Liver (tissue), 9 donors: ENCODE data around the gene SUGCT. TPM values are rescaled to one million over a fixed set of nuclear protein-coding genes. Genes with fewer than 3 reads are reported as not detected.

Experiments
- DNase-seq: peaks from one replicate; pipeline ENCODE4 v3.0.0-alpha.2; 2017; ENCODE audit warnings: low spot score
- H3K27ac ChIP-seq, 2 donors: one replicate each; pipeline ENCODE4 v1.7.0; 2013; ENCODE audit warnings: inconsistent platforms in 2 of 2, low read length in 2 of 2, control low read depth in 1 of 2, low read depth in 1 of 2, mild to moderate bottlenecking in 1 of 2
- H3K27me3 ChIP-seq, 4 donors: one replicate each; pipeline versions ENCODE4 v1.6.1 to v1.7.0; 2013; ENCODE audit warnings: low read length in 3 of 4, inconsistent platforms in 1 of 4, mild to moderate bottlenecking in 1 of 4, moderate library complexity in 1 of 4; ENCODE audit not compliant: control insufficient read depth in 4 of 4, insufficient read depth in 4 of 4
- H3K36me3 ChIP-seq, 4 donors: one replicate each; pipeline versions ENCODE4 v1.6.1 to v1.7.0; 2013; ENCODE audit warnings: low read length in 3 of 4, mild to moderate bottlenecking in 3 of 4, low read depth in 1 of 4, moderate library complexity in 1 of 4; ENCODE audit not compliant: control insufficient read depth in 4 of 4, insufficient read depth in 3 of 4
- H3K4me1 ChIP-seq, 4 donors: one replicate each; pipeline versions ENCODE4 v1.6.1 to v1.7.0; 2013; ENCODE audit warnings: low read length in 3 of 4, mild to moderate bottlenecking in 3 of 4, moderate library complexity in 1 of 4; ENCODE audit not compliant: control insufficient read depth in 4 of 4, insufficient read depth in 4 of 4
- H3K4me3 ChIP-seq, 3 donors: one replicate each; pipeline versions ENCODE4 v1.6.1 to v1.7.0; 2013; ENCODE audit warnings: low read length in 3 of 3, control low read depth in 1 of 3, low read depth in 1 of 3, mild to moderate bottlenecking in 1 of 3
- H3K9ac ChIP-seq, 2 donors: one replicate each; pipeline ENCODE4 v1.7.0; 2013; ENCODE audit warnings: low read length in 2 of 2, mild to moderate bottlenecking in 2 of 2, moderate library complexity in 2 of 2, control low read depth in 1 of 2, low read depth in 1 of 2
- H3K9me3 ChIP-seq, 4 donors: one replicate each; pipeline versions ENCODE4 v1.6.1 to v1.7.0; 2013; ENCODE audit warnings: low read length in 3 of 4; ENCODE audit not compliant: control insufficient read depth in 4 of 4
- EGR1 ChIP-seq, 2 donors: IDR thresholded peaks; 2 replicates each; pipeline ENCODE4 v1.6.1; 2016 to 2018; ENCODE audit warnings: antibody characterized with exemption in 2 of 2, low read depth in 2 of 2
- FOXA1 ChIP-seq: IDR thresholded peaks from 2 replicates; pipeline ENCODE4 v1.6.1; 2016; ENCODE audit warnings: antibody characterized with exemption
- FOXA2 ChIP-seq: IDR thresholded peaks from 2 replicates; pipeline ENCODE4 v1.6.1; 2016; ENCODE audit warnings: antibody characterized with exemption
- GABPA ChIP-seq, 2 donors: IDR thresholded peaks in 1 of 2; conservative IDR thresholded peaks in 1 of 2; 2 replicates each; pipeline ENCODE4 v1.6.1; 2016; ENCODE audit warnings: antibody characterized with exemption in 2 of 2, mild to moderate bottlenecking in 1 of 2, moderate library complexity in 1 of 2
- HNF4A ChIP-seq, 2 donors: conservative IDR thresholded peaks; 2 replicates each; pipeline ENCODE4 v1.6.1; 2016; ENCODE audit warnings: antibody characterized with exemption in 2 of 2, mild to moderate bottlenecking in 2 of 2
- HNF4G ChIP-seq: IDR thresholded peaks from 2 replicates; pipeline ENCODE4 v1.6.1; 2016; ENCODE audit warnings: antibody characterized with exemption
- JUND ChIP-seq, 2 donors: IDR thresholded peaks; 2 replicates each; pipeline ENCODE4 v1.6.1; 2016; ENCODE audit warnings: antibody characterized with exemption in 2 of 2
- NR2F2 ChIP-seq: IDR thresholded peaks from 2 replicates; pipeline ENCODE4 v1.6.1; 2016; ENCODE audit warnings: antibody characterized with exemption
- RAD21 ChIP-seq, 2 donors: IDR thresholded peaks; 2 replicates each; pipeline ENCODE4 v1.6.1; 2016; ENCODE audit warnings: antibody characterized with exemption in 2 of 2, mild to moderate bottlenecking in 2 of 2
- RXRA ChIP-seq, 2 donors: IDR thresholded peaks; 2 replicates each; pipeline ENCODE4 v1.6.1; 2017 to 2018; ENCODE audit warnings: antibody characterized with exemption in 2 of 2, mild to moderate bottlenecking in 1 of 2
- SP1 ChIP-seq: IDR thresholded peaks from 2 replicates; pipeline ENCODE4 v1.6.1; 2018; ENCODE audit warnings: antibody characterized with exemption, mild to moderate bottlenecking
- TAF1 ChIP-seq: conservative IDR thresholded peaks from 2 replicates; pipeline ENCODE4 v1.6.1; 2016; ENCODE audit warnings: antibody characterized with exemption, mild to moderate bottlenecking
- YY1 ChIP-seq: IDR thresholded peaks from 2 replicates; pipeline ENCODE4 v1.6.1; 2016; ENCODE audit warnings: antibody characterized with exemption, mild to moderate bottlenecking
- WGBS: extraction: QIAGEN DNeasy Blood & Tissue Kit; methylation state at CpG from one replicate; pipeline ENCODE4 v1.1.7; 2013; 5-methylcytosine and 5-hydroxymethylcytosine counted together
- polyA plus RNA-seq, 2 donors: library from polyadenylated mRNA; stranded (reverse) in 1 of 2; unstranded in 1 of 2; fragments of 200-250 nt in 1 of 2; fragments of >200 nt in 1 of 2; fragmentation: Nextera tagmentation in 1 of 2; extraction: Ambion mirVana in 1 of 2; gene quantifications; one replicate each; pipeline versions ENCODE4 v1.2.1 to v1.2.3, GENCODE V29; 2013 to 2015
- total RNA-seq, 2 donors: library from RNA; depleted of rRNA; stranded (reverse); fragments of >200 nt; gene quantifications; one replicate each; pipeline ENCODE4 v1.2.3, GENCODE V29; 2014
- TF ChIP-seq, protein P1 (sequence below): IDR thresholded peaks from 2 replicates; pipeline ENCODE4 v1.6.1; 2016; ENCODE audit warnings: antibody characterized with exemption
- TF ChIP-seq, protein P2 (sequence below): IDR thresholded peaks from 2 replicates; pipeline ENCODE4 v1.6.1; 2016; ENCODE audit warnings: antibody characterized with exemption
- TF ChIP-seq, protein P3 (sequence below): fragments of 150-350 bp; IDR thresholded peaks from 2 replicates; pipeline ENCODE4 v1.5.1; 2017; ENCODE audit warnings: improper control_type of control experiment, low read depth, low read length; ENCODE audit not compliant: missing input control
- TF ChIP-seq, protein P4 (sequence below): IDR thresholded peaks from 2 replicates; pipeline ENCODE4 v1.6.1; 2016; ENCODE audit warnings: antibody characterized with exemption, mild to moderate bottlenecking
- TF ChIP-seq, protein P5 (sequence below): IDR thresholded peaks from 2 replicates; pipeline ENCODE4 v1.6.1; 2016; ENCODE audit warnings: antibody characterized with exemption
- donor health status: healthy.
- donor health status: healthy.
- donor health status: healthy.
- donor health status: healthy.
- donor health status: healthy.

The SUGCT gene
- total and polyA plus RNA-seq, 4 donors: 6.2 to 11.9 (median 9.9) TPM

DNA sequence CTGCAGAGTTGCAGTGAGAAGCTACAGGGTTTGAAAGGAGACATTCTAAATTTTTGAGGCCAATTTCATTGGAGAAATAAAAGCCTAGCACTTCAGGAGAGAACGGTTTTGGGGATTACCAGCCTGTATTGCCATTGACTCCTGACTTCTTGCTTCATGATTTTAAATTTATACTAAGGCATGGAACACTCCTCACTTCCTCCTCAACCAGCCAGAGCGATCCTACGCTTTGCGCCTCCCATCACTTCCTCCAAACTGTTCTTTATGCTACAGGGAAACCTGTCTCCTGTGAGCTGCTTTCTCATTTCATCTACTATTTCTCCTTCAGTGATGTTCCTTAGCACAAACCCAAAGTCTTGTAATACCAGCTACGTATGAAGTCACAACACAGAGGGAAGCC is 495.1 kb downstream of the SUGCT start:
- no peaks in the 10 kb centered on the region for H3K27me3 ChIP-seq
- H3K4me3 ChIP-seq: no peak overlapping the region
- H3K27ac ChIP-seq: no peak overlapping the region
- H3K9me3 ChIP-seq: no peaks in the 10 kb centered on the region
- 89% methylated on average over 5 of the region's 5 CpGs for WGBS
- no peaks in the 10 kb centered on the region for H3K36me3 ChIP-seq
- TF ChIP-seq TAF1 (no peak), HNF4G (no peak), NR2F2 (no peak), FOXA2 (no peak), RXRA (IDR thresholded peaks at IDR 0.05) (no peak), FOXA1 (no peak), EGR1 (IDR thresholded peaks at IDR 0.05; ENCODE audit: low read depth in 2 of 2) (no peak), GABPA (IDR thresholded peaks at IDR 0.05 in 1 of 2, conservative IDR thresholded peaks at IDR 0.05 in 1 of 2) (no peak), JUND (IDR thresholded peaks at IDR 0.05) (no peak), YY1 (no peak), SP1 (no peak)
- TF ChIP-seq, protein P1, sequence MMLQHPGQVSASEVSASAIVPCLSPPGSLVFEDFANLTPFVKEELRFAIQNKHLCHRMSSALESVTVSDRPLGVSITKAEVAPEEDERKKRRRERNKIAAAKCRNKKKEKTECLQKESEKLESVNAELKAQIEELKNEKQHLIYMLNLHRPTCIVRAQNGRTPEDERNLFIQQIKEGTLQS: no peak
- TF ChIP-seq, protein P2, sequence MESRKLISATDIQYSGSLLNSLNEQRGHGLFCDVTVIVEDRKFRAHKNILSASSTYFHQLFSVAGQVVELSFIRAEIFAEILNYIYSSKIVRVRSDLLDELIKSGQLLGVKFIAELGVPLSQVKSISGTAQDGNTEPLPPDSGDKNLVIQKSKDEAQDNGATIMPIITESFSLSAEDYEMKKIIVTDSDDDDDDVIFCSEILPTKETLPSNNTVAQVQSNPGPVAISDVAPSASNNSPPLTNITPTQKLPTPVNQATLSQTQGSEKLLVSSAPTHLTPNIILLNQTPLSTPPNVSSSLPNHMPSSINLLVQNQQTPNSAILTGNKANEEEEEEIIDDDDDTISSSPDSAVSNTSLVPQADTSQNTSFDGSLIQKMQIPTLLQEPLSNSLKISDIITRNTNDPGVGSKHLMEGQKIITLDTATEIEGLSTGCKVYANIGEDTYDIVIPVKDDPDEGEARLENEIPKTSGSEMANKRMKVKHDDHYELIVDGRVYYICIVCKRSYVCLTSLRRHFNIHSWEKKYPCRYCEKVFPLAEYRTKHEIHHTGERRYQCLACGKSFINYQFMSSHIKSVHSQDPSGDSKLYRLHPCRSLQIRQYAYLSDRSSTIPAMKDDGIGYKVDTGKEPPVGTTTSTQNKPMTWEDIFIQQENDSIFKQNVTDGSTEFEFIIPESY: no peak
- TF ChIP-seq, protein P3, sequence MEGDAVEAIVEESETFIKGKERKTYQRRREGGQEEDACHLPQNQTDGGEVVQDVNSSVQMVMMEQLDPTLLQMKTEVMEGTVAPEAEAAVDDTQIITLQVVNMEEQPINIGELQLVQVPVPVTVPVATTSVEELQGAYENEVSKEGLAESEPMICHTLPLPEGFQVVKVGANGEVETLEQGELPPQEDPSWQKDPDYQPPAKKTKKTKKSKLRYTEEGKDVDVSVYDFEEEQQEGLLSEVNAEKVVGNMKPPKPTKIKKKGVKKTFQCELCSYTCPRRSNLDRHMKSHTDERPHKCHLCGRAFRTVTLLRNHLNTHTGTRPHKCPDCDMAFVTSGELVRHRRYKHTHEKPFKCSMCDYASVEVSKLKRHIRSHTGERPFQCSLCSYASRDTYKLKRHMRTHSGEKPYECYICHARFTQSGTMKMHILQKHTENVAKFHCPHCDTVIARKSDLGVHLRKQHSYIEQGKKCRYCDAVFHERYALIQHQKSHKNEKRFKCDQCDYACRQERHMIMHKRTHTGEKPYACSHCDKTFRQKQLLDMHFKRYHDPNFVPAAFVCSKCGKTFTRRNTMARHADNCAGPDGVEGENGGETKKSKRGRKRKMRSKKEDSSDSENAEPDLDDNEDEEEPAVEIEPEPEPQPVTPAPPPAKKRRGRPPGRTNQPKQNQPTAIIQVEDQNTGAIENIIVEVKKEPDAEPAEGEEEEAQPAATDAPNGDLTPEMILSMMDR: no peak
- no peak overlapping the region for H3K9ac ChIP-seq
- no peak for DNase-seq
- no peaks in the 10 kb centered on the region for H3K4me1 ChIP-seq

DNA sequence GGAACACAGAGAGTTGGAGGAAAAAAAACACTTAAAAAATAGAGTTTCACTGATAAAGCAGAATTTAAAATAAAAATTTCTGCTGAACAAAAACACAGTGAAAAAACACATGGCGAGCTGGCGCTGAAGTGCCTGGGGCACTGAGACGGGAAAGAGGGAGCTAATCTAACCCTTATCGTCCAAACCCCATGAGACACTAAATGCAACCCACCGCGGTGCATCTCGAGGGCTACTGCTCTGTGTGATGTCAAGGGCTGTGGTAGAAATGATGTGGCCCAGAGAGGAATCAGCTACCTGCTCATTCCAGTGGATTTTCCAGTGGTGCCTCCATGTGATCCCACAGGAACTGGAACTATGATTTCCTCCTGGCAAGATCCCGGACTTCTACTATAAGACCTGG is 499.3 kb downstream of the SUGCT start:
- no peak for DNase-seq
- no peaks in the 10 kb centered on the region for H3K9me3 ChIP-seq
- no peak for TF ChIP-seq YY1
- no peak for TF ChIP-seq NR2F2
- no peak for TF ChIP-seq JUND (IDR thresholded peaks at IDR 0.05)
- TF ChIP-seq, protein P1: no peak
- TF ChIP-seq, protein P2: no peak
- TF ChIP-seq FOXA2: no peak
- no peak for TF ChIP-seq HNF4A (conservative IDR thresholded peaks at IDR 0.05)
- no peak for TF ChIP-seq EGR1 (IDR thresholded peaks at IDR 0.05; ENCODE audit: low read depth in 2 of 2)
- TF ChIP-seq TAF1: no peak
- no peak for TF ChIP-seq FOXA1
- no peak for TF ChIP-seq SP1
- no peak for TF ChIP-seq GABPA (IDR thresholded peaks at IDR 0.05 in 1 of 2, conservative IDR thresholded peaks at IDR 0.05 in 1 of 2)
- no peak for TF ChIP-seq RAD21 (IDR thresholded peaks at IDR 0.05)
- TF ChIP-seq, protein P4, sequence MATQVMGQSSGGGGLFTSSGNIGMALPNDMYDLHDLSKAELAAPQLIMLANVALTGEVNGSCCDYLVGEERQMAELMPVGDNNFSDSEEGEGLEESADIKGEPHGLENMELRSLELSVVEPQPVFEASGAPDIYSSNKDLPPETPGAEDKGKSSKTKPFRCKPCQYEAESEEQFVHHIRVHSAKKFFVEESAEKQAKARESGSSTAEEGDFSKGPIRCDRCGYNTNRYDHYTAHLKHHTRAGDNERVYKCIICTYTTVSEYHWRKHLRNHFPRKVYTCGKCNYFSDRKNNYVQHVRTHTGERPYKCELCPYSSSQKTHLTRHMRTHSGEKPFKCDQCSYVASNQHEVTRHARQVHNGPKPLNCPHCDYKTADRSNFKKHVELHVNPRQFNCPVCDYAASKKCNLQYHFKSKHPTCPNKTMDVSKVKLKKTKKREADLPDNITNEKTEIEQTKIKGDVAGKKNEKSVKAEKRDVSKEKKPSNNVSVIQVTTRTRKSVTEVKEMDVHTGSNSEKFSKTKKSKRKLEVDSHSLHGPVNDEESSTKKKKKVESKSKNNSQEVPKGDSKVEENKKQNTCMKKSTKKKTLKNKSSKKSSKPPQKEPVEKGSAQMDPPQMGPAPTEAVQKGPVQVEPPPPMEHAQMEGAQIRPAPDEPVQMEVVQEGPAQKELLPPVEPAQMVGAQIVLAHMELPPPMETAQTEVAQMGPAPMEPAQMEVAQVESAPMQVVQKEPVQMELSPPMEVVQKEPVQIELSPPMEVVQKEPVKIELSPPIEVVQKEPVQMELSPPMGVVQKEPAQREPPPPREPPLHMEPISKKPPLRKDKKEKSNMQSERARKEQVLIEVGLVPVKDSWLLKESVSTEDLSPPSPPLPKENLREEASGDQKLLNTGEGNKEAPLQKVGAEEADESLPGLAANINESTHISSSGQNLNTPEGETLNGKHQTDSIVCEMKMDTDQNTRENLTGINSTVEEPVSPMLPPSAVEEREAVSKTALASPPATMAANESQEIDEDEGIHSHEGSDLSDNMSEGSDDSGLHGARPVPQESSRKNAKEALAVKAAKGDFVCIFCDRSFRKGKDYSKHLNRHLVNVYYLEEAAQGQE: no peak
- TF ChIP-seq, protein P5, sequence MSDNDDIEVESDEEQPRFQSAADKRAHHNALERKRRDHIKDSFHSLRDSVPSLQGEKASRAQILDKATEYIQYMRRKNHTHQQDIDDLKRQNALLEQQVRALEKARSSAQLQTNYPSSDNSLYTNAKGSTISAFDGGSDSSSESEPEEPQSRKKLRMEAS: no peak
- TF ChIP-seq, protein P3: no peak
- no peak for TF ChIP-seq RXRA (IDR thresholded peaks at IDR 0.05)
- TF ChIP-seq HNF4G: no peak
- H3K9ac ChIP-seq: no peak overlapping the region
- H3K36me3 ChIP-seq: no peaks in the 10 kb centered on the region
- H3K27ac ChIP-seq: no peak overlapping the region
- no peaks in the 10 kb centered on the region for H3K27me3 ChIP-seq
- WGBS: 96% methylated on average over 8 of the region's 8 CpGs
- no peak overlapping the region for H3K4me3 ChIP-seq
- no peaks in the 10 kb centered on the region for H3K4me1 ChIP-seq
